HEK293 (cell line): Measurements from ENCODE around the gene MADD.

Experiments
- CTCF ChIA-PET: fragments of 350-600 bp; formaldehyde crosslinking; extraction: SDS; loops from one replicate; lab custom pipeline; 2021; ENCODE audit warnings: antibody characterized with exemption; lab: Yijun Ruan, JAX
- POLR2A ChIA-PET: fragments of 300-600 bp; formaldehyde crosslinking; extraction: SDS; loops from one replicate; lab custom pipeline; 2020; ENCODE audit warnings: antibody characterized with exemption, inconsistent platforms; lab: Yijun Ruan, JAX
- H3K27ac ChIP-seq: fragments of 200-500 bp; sonication (Bioruptor generic); 2 replicates; pipeline ENCODE4 v1.5.1; 2014; ENCODE audit warnings: low read depth, low read length, control low read depth, inconsistent platforms; ENCODE audit errors: extremely low read depth
- H3K36me3 ChIP-seq, 2 experiments: fragments of 200-500 bp in 1 of 2; sonication (Bioruptor generic) in 1 of 2; 1 replicate in 1 of 2; 2 replicates in 1 of 2; pipeline ENCODE4 v1.5.1; 2014 to 2017; ENCODE audit warnings: inconsistent platforms in 2 of 2, low read length in 2 of 2; ENCODE audit not compliant: control insufficient read depth in 2 of 2, insufficient read depth in 1 of 2
- H3K4me1 ChIP-seq: fragments of 200-500 bp; sonication (Bioruptor generic); 2 replicates; pipeline ENCODE4 v1.5.1; 2014; ENCODE audit warnings: mild to moderate bottlenecking, low read length, inconsistent platforms; ENCODE audit not compliant: control insufficient read depth, insufficient read depth
- H3K4me3 ChIP-seq: 2 replicates; pipeline ENCODE4 v1.5.1; 2011; ENCODE audit warnings: low read depth, mild to moderate bottlenecking, control low read depth, low read length, moderate library complexity
- H3K9me3 ChIP-seq: fragments of 200-500 bp; sonication (Bioruptor generic); 2 replicates; pipeline ENCODE4 v1.5.1; 2014; ENCODE audit warnings: low read depth, low read length, inconsistent platforms; ENCODE audit not compliant: control insufficient read depth, insufficient read depth
- BCL11B ChIP-seq: fragments of 450-650 bp; formaldehyde crosslinking; IDR thresholded peaks from 2 replicates; pipeline ENCODE4 v1.5.1; 2016; ENCODE audit warnings: low read depth, missing biosample characterization, missing genetic modification characterization
- BCL6B ChIP-seq: fragments of 450-650 bp; formaldehyde crosslinking; IDR thresholded peaks from 2 replicates; pipeline ENCODE4 v1.5.1; 2017; ENCODE audit warnings: missing biosample characterization, missing genetic modification characterization
- KLF10 ChIP-seq: fragments of 450-650 bp; IDR thresholded peaks from 2 replicates; pipeline ENCODE4 v1.5.1; 2018; ENCODE audit warnings: missing biosample characterization, mild to moderate bottlenecking, missing genetic modification characterization
- SP2 ChIP-seq: fragments of 450-650 bp; formaldehyde crosslinking; IDR thresholded peaks from 2 replicates; pipeline ENCODE4 v1.5.1; 2016; ENCODE audit warnings: missing biosample characterization, missing genetic modification characterization
- YY2 ChIP-seq: fragments of 450-650 bp; formaldehyde crosslinking; IDR thresholded peaks from 2 replicates; pipeline ENCODE4 v1.5.1; 2016; ENCODE audit warnings: missing biosample characterization, missing genetic modification characterization
- ZBTB20 ChIP-seq: fragments of 450-650 bp; formaldehyde crosslinking; IDR thresholded peaks from 2 replicates; pipeline ENCODE4 v1.5.1; 2016; ENCODE audit warnings: missing biosample characterization, missing genetic modification characterization
- ZBTB21 ChIP-seq: fragments of 450-650 bp; formaldehyde crosslinking; IDR thresholded peaks from 2 replicates; pipeline ENCODE4 v1.5.1; 2017; ENCODE audit warnings: missing biosample characterization, missing genetic modification characterization
- ZBTB49 ChIP-seq: fragments of 450-650 bp; formaldehyde crosslinking; IDR thresholded peaks from 2 replicates; pipeline ENCODE4 v1.5.1; 2016; ENCODE audit warnings: missing biosample characterization, missing genetic modification characterization, low read depth
- ZFP41 ChIP-seq: fragments of 450-650 bp; formaldehyde crosslinking; IDR thresholded peaks from 2 replicates; pipeline ENCODE4 v1.5.1; 2016; ENCODE audit warnings: missing biosample characterization, missing genetic modification characterization, borderline replicate concordance
- ZNF138 ChIP-seq: fragments of 450-650 bp; formaldehyde crosslinking; IDR thresholded peaks from 2 replicates; pipeline ENCODE4 v1.5.1; 2016; ENCODE audit warnings: missing biosample characterization, missing genetic modification characterization, borderline replicate concordance
- ZNF146 ChIP-seq: fragments of 450-650 bp; formaldehyde crosslinking; IDR thresholded peaks from 2 replicates; pipeline ENCODE4 v1.5.1; 2016; ENCODE audit warnings: missing biosample characterization, missing genetic modification characterization
- ZNF26 ChIP-seq: fragments of 450-650 bp; formaldehyde crosslinking; IDR thresholded peaks from 2 replicates; pipeline ENCODE4 v1.5.1; 2016; ENCODE audit warnings: missing biosample characterization, missing genetic modification characterization
- ZNF391 ChIP-seq: fragments of 450-650 bp; formaldehyde crosslinking; IDR thresholded peaks from 2 replicates; pipeline ENCODE4 v1.5.1; 2016; ENCODE audit warnings: low read depth, missing biosample characterization, missing genetic modification characterization, borderline replicate concordance
- ZNF404 ChIP-seq: fragments of 450-650 bp; formaldehyde crosslinking; IDR thresholded peaks from 2 replicates; pipeline ENCODE4 v1.5.1; 2017; ENCODE audit warnings: missing biosample characterization, missing genetic modification characterization
- ZNF518A ChIP-seq: fragments of 450-650 bp; formaldehyde crosslinking; conservative IDR thresholded peaks from 2 replicates; pipeline ENCODE4 v1.5.1; 2016; ENCODE audit warnings: low read depth, missing biosample characterization, missing genetic modification characterization
- ZNF548 ChIP-seq: fragments of 450-650 bp; formaldehyde crosslinking; IDR thresholded peaks from 2 replicates; pipeline ENCODE4 v1.5.1; 2016; ENCODE audit warnings: missing biosample characterization, missing genetic modification characterization
- ZNF785 ChIP-seq: fragments of 450-650 bp; formaldehyde crosslinking; IDR thresholded peaks from 2 replicates; pipeline ENCODE4 v1.5.1; 2016; ENCODE audit warnings: missing biosample characterization, missing genetic modification characterization
- ZNF792 ChIP-seq: fragments of 450-650 bp; formaldehyde crosslinking; IDR thresholded peaks from 2 replicates; pipeline ENCODE4 v1.5.1; 2016; ENCODE audit warnings: missing biosample characterization, missing genetic modification characterization

Gene MADD

GRCh38 chr11:47282462-47282861 lies 12.5 kb downstream of the MADD start (continued):
- TF ChIP-seq ZNF785 (no peak), ZNF26 (no peak), ZNF792 (tag by site-specific recombination) (no peak), ZBTB49 (tag by site-specific recombination) (no peak)

- H3K27ac ChIP-seq, result no peak overlapping the region
- no peaks in the 10 kb centered on the region for H3K4me1 ChIP-seq
- H3K9me3 ChIP-seq, result no peaks in the 10 kb centered on the region
- H3K36me3 ChIP-seq, result peaks cover 16 to 85% of the 10 kb centered on the region in 2 experiments
- CTCF ChIA-PET, result no interaction called here
- TF ChIP-seq ZBTB49 (tag by site-specific recombination), result no peak
- TF ChIP-seq KLF10 (tag by site-specific recombination), result no peak
- TF ChIP-seq BCL6B, result no peak
- no peak for TF ChIP-seq ZFP41 (tag by site-specific recombination)
- no peak for TF ChIP-seq ZNF792 (tag by site-specific recombination)
- TF ChIP-seq ZBTB21 (tag by site-specific recombination), result no peak
- no peak for TF ChIP-seq ZNF146
- no peak for TF ChIP-seq ZNF391 (tag by site-specific recombination)
- no peak for TF ChIP-seq ZNF138 (tag by site-specific recombination)
- TF ChIP-seq SP2 (tag by site-specific recombination), result no peak
- TF ChIP-seq ZNF404, result no peak
- no peak for TF ChIP-seq ZBTB20 (tag by site-specific recombination)
- no peak for TF ChIP-seq ZNF548
- no peak for TF ChIP-seq YY2 (tag by site-specific recombination)
- no peak for TF ChIP-seq BCL11B (tag by site-specific recombination)
- TF ChIP-seq ZNF518A (tag by site-specific recombination), result no peak
- TF ChIP-seq, all 188 proteins: peak for 0
- no peak overlapping the region for H3K4me3 ChIP-seq
- POLR2A ChIA-PET, result interaction anchor here (1.0 kb wide), 1 partner anchor 36 kb away, joined by 3 read pairs; the partner anchor contains the start of gene ACP2
Observed at GRCh38 chr11:47284151-47284550, 14.2 kb downstream of the MADD start.
